NCI-H2196 treated with DMSO at 0.1 percent for 48 hours (cell line): ENCODE measurements around the gene PNCK.
A peak's percentile ranks its signal among the peaks of the same experiment; 100 is the strongest.

ENCODE experiments used
- DNase-seq: peaks from one replicate; lab custom pipeline; 2025; ENCODE audit not compliant: unreplicated experiment; lab: John Stamatoyannopoulos, UW

Gene PNCK

DNA sequence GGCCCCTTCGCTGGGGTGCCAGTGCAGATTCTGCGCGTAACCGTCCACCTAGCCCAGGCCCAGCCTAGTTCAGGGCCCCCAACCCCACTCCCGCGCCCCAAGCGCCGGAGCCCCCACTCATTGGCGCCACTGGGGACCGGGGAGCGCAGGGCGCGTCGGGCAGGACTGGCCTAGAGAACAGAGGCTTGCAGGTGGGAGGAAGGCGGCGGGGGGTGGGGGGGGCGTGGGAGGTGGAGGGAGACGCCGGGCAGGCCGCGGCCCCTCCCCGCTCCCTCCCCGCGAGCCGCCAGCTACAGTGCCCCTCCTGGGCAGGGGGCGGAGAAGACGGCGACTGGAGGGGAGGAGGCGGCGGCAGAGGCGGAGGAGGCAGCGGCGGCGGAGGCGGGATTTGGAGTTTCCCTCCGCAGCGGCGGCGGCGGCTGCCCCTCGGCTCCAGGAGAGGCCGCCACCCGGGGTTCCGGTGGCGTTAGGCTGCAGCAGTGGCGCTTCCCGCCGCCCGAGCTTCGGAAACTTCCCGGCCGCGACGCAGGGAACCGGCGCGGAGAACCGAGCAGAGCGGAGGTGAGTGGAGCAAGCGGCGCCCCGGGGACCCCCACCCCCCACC lies 31.5 kb downstream of the PNCK start:
- DNase-seq: no peak

DNA sequence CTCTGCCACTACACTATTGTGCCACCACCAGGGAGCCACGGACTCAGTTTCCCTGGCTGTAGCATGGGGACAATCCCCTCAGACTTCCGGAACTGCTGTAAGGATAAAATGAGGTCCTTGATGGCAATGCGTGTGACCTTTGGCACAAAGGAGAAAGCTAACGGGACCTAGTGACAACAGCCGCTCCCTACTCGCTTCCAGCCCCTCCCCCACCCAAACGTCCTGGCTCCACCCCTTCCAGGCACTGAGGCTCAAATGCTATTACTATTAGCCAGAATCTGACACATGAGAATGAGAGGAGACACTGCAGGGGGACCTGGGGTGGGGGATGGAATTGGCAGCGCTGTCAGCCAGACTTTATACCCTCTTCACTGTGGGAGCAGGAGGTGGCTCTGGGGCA lies 32.0 kb downstream of the PNCK start:
- DNase-seq: no peak

DNA sequence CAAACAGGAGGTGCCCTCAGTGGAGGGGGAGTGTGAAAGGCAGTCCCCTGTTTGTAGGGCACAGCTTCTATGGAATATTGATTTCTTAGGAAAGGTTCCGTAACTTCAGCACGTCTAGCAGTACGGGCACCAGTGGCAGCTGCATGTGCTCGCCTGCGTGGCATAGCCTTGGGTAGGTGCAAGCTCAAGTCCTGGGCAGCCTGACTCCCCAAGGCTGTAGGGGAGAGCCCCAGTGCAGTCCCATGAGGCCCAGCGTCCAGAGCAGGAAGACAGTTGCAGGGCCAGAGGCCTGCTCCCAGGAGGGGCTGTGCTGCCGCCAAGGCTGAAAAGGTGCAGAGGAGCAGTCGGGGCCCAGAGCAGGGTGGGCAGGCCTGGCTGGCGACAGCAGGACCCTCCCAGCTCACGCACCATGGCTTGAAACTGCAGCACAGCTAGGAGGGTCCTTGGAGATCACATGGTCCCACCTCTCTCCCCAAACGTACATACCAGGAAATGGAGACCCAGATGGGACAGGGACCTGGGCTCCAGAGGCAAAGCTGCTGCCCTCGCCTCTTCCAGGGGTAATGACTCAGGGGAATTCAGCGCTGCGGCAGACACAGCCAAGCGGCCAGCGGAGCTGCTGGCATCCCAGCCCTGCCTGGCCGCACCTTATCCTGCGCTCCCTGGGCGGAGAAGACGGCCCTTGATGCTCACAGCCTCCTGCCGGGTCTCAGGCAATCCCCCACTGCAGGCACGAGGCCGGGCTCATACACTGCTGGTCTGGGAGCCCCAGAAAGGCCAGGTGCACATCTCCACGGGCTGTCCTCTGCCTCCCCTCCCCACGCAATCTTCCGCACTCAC lies 32.7 kb downstream of the PNCK start:
- DNase-seq: no peak

DNA sequence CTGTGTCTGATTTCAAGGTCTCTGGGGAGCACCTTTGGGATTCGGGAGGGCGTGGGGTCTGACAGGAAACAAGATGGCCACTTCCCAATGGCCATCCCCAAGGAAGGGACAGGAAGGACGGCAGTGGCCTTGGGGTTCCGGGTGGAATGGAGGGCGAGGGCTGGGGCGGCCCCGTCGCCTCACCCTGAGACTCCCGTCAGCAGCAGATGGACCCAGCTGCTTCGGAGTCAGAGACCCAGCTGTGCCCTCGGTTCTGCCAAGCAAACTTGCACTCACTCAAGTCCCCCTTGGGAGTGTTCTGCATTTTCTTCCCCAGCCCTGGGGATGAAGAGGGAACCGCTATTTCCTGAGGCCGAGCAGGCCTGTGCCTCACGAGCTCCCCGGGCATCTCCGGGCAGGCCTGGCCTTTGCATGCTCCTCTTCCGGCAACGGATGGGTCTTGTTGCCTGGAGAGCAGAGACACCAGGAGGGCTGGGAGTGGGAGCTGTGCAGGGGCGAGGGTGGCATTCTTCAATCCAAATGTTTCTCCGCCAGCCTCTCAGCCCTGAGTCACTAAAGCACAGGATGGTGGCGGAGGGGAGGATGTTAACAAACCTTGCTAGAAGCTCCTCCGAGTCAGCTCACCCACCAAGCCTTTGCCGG lies 33.4 kb downstream of the PNCK start:
- no peak for DNase-seq

DNA sequence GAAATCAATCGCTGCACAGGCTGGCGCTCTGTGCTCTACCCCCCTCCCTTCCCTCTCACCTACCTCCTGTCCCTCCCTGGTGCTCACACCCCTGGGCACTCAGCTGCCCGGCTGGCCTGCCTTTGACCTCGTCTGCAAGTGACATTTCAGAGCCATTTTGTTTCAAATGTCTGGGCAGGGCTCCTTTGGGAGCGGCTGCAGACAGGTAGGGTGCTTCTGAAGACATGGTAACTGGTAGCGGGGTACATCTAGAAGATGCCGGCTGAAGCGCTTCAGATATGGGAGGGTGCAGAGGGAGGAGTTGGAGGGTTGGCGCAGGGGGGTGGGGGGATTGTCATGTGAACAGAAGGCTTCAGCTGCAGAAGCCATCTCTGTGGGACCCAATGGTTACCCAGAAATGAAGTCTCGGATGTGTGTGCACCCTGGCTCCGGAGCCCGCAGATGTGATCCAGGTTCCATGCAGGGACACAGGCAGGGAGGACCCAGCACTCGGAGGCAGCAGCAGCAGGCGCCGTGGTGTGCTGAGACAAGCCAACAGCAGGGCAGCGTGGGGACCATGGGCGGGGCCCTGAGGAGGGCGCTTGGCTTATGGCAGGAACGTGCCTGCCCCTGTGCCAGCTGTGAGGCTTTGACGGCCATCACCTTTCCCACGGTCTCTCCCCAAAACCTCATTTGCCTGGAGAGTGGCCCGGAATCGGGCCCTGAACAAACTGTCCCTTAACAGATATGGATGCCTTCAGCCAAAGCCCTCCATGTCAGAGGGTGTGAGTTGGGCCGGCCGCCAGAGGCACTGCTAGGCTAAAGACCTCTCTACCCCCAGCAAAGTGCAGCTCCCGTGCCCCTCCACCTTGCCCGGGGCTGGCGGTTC lies 34.2 kb downstream of the PNCK start:
- no peak for DNase-seq

DNA sequence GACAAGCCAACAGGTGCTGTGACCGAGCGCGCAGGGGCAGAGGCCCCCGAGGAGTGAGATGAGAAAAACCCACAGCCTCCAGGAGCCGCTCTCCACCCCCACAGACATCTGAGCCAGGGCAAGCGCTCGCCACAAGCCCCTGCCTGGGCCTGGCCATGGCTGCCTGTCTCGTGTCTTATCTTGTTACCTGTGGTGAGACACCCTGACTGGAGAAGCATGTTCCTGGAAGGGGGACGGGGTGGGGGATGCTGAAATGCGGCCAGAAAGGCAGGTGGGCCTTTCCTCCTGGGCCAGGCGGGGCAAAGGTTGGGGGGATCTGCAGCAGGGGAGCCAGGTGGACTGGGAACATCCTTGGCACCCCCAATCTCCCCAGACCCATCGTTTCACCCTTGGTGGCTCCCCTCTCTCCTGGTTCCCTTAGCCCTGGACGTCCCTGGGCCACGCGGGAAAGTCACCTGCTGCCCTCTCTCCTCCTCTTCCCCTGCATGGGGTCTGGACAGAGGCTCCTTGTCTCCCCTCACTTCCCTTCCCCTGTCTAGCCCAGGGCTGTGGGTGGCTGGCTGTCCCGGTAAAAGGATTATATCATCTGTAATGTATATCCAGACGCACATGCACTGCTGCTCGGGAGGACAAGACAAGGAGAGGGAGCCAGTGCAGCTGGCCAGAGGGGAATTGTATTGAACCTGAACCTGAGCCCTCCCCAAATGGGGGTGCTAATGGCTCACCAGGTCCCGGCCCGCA lies 35.0 kb downstream of the PNCK start:
- no peak for DNase-seq

DNA sequence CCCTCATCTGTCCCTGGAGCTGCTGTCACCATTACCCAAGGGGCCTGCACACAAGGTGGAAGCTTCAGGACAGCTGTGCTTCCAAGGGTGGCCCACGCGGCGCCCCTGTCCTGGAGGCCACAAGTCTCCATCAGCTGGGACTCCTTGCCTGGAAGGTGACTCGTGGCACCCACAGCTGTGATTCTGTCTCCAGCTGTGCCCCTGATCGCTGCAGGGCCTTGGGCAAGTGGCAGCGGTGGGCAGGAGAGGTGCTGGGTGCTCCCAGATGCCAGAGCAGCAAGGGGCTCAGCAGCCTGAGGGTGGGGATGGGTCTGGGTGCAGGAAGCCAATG lies 35.6 kb downstream of the PNCK start:
- no peak for DNase-seq

DNA sequence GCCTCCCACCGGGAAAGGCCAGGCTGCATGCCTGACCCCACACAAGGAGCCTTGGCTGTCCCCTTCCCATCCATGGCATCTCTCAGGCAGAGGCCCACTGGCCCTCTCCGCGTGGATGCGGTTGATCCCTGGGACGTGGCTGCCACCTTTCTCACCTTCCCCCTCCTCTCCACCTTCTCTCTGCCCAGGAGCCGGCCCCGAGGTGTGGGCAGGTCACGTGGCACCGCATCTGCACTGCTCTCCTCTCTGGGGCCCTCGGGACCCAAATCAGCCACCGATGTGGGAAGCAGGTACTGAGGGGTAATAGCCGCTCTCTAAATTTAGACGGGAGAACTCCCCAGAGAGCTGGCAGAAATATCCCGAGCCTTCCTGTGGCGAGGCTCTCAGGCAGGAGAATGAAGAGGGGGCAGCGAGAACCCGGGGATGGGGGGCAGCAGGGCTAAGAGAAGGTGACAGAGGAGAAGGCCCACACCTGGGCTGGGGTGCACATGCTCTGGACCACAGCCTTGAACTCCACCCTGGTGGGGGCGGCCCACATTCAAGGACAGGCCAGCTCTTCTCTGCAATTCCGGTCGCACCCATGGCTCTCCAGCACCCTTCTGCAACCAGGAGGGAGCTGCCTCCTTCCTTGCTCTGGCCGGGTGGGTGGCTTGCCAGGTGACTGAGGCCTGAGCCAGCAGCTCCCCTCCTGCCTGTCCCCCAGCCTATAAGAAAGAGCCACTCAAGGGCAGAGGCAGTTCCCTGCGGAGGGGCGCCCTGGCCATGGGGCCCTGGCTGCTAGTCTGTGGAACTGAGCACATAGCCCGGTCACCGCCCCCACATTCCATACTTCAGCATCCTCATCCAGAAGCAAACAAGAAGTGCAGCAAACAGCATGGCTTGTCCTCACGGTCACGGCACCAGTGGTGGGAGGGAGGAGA lies 36.2 kb downstream of the PNCK start:
- DNase-seq: no peak

DNA sequence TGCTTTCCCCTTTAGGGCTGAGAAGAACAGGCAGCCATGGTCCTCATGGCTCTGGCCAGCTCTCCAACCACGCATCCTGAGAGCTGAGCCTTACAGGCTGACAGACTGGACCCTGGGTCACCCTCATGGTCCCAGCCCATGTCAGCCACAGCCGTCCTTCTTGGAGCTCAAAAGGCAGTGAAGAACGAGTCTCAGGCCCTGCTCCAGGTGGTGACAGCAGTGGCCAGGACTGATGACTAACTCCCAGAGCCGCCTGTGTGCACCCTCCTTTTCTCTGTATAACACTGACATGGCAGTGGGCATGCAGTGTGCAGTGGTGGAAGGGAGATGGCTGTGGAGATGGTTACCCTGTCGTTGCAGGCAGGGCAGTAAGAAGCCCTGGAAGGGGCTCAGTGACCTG lies 36.9 kb downstream of the PNCK start:
- no peak for DNase-seq

DNA sequence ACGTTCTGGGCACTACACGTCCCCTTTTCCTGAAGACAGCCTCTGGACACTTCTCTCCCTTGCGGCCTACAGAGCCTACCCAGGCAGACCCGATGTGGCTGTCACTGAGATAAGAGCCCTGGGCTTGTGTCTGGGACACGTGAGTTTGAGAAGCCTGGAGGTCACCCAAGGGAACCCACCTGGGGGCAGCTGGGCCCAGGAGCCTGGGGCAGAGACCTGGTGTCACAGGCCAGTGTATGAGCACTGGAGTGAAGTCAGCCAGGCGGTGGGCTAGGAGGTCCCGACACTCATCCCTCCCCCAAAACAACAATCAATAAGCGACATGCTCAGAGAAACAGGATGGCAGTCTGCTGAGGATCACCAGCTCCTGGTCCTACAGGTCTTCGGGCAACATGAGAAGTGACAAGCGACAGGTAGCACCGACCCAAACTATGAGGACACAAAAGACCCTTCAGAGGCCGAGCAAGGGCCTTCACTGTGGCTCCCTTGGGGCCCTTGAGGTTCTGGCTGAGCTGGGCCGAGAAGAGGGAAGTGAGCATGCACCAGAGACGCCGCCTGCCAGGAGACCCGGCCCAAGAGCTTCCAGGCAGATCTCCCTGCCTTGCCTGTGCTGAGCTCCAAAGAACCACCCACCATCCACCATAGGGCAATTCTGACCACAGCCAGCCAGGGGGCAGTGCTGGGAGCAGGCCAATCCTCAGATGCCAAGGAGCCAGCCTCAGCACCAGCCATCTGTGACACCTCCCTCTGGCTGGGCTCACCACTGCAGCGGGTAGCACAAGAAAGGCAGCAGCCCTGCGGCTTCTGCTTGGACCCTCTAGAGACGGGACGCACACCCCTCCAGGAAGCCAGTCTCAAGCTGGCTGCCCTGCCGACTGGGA lies 37.6 kb downstream of the PNCK start:
- DNase-seq: peak; percentile 6

DNA sequence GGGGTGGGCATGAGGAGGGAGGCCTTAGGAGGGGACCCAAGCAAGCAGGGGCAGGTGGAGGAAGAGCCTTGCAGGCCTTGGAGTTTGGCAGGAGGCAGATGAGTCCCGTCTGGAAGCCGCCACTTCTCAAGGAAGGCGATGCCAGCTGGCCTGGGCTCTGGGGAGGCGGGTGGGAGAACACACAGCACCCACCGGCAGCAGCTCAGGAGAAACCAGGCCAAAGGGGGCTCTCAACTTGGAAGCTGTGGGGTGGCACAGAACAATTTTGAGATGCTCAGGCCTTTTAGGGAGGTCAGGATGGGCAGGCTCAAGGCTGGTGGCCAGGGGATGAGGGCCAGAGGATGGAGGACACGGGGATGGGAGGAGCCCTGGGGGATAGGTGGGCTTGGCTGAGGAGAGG lies 38.2 kb downstream of the PNCK start:
- DNase-seq: no peak

DNA sequence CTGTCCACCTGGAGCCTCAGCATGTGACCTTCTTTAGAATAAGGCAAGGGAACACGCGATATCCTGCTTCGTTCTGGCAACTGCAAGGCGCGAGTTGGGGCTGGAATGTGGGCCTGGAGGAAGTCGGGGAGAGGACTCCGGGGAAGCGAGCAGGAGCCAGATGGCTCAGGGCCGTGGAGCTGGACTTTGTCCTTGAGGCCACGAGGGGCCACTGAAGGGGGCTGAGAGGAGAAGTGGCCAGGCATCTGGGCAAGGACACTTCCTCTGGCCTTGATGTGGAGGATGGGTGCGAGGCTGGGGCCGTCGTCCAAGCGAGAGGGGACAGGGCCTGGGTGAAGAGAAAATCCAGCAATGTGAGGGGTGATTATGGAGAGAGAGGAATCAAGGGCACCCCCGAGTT lies 38.8 kb downstream of the PNCK start:
- no peak for DNase-seq

DNA sequence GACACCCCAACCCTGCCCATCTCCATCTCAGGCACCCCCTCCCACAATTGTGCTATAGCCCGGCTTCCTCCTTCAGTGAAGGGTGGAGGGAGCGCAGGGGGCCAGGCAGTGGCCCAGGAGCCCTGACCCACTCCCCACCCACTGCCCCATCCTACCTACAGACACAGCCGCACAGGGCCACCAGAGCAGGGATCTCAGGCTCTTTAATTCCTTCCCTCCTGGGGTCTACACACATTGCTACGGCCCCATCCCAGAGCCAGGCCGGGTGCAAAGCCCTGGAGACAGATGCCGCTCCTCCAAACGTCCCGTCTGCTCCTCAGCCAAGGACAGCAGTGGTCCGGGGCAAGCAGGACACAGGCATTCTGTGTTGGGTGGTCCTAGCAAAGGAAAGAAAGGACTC lies 39.4 kb downstream of the PNCK start:
- DNase-seq: no peak

DNA sequence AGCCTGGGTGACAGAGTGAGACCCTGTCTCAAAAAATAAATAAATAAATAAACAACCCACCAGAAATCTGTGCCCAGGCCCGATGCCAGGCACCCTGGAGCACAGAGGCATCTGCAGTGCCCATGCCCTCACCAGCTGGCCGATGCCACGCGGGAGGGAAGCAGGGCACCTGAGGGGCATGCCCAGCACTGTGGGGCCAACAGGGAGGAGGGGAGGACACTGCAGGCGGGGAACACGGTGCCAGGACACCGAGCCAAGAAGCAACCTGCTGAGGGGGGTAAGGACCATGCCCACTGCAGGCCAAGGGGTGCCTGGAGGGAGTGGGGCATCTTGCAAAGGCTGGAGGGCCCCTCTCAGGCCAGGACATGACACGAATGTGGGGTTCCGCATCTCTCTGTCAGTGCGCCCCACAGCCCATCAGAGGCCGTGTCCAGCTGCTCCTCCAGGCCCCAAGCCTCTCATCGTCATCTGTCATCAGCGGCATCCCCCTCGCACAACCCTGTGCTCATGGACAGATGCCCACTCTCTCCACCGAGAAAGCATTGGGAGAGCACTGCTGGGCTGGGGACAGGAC lies 39.9 kb downstream of the PNCK start:
- DNase-seq: no peak

DNA sequence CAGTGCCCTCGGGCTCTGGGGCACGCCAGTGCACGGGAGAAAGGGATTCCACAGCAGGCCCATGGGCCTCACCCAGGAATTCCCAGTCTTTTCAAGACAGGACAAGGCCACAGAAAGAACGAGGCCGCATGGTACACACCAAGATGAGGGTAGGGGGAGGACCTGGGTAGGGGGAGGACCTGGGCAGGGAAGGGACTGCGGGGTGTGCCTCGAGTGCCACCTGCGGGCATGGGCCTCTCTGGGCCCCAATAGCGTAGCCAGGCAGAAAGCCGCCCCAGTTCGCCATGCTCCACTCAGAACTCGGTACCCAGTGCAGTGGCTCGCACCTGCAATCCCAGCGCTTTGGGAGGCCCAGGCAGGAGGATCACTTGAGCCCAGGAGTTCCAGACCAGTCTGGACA lies 40.6 kb downstream of the PNCK start:
- no peak for DNase-seq

DNA sequence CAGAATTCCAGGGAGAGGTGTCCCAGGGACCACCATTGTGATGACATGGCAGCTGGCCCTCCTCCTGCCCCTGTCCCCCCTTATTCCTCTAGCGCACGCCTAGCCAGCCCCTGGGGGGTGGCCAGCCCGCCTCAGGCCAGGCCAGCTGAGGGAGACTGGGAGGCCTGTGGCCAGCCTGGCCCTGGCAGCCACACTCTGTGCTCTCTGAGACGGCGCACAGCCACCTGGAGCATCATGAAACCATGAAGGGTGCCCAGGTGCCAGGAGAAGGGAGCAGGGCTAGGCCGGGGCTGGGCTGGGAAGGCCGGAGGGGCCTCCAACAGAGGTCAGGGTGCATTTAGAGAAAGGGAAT lies 41.0 kb downstream of the PNCK start:
- DNase-seq: no peak

DNA sequence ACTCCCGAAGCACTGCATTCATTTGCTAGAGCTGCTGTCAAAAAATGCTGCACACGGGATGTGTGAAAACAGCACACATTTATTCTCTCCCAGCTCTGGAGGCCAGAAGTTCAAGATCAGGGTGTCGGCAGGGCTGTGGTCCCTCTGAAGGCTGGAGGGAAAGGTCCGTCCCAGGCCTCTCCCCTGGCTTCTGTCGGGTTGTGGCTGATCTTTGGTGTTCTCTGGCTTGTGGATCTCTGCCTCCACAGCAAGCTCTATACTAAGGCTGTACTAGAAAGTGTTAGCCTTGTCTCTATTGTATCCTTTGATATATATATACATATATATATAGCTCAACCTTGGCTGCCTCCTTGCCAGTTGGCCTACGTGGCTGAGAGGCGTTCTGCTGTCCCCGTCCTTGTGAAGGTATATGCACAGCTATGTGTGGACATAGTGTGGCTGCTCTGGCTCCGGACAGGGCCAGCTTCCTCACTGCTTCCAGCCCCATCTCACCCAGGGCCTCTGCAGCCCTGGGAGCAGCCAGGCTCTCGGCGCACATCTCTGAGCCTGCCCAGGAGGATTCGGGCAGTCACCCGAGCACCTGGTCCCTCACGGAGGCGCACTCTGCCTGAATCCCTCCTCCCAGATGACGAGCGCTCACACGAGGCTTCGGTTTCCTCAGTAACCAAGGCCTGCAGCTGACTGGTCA lies 41.6 kb downstream of the PNCK start:
- no peak for DNase-seq

DNA sequence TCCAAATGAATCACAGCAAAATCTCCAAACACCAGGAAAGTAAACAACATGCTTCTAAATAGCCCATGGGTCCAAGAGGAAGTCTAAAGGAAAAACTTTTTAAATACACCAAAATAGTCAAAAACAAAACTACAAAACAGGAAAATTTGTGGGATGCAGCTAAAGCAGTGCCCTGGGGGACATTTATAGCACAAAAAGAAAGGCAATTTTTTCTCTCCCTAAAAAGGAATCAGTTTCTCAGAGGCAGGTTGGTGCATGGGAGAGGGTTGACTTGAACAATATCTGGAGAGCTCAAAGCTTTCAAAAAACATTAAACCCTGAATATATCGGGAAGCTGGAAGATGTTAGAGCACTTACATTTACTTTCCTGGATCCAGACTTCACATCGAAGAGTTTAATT lies 42.3 kb downstream of the PNCK start:
- no peak for DNase-seq
